Epidermal melanocyte (primary cell): ENCODE measurements around the gene UBE2O.

Experiments
- DNase-seq: peaks from one replicate; pipeline ENCODE4 v3.0.0; 2011; ENCODE audit warnings: low spot score; ENCODE audit not compliant: insufficient read length

The UBE2O gene

GRCh38 chr17:76395980-76396379 lies 57.0 kb downstream of the UBE2O start:
- DNase-seq, result no peak

- no peak for DNase-seq
Measured at GRCh38 chr17:76394166-76394565, 58.8 kb downstream of the UBE2O start.

DNA sequence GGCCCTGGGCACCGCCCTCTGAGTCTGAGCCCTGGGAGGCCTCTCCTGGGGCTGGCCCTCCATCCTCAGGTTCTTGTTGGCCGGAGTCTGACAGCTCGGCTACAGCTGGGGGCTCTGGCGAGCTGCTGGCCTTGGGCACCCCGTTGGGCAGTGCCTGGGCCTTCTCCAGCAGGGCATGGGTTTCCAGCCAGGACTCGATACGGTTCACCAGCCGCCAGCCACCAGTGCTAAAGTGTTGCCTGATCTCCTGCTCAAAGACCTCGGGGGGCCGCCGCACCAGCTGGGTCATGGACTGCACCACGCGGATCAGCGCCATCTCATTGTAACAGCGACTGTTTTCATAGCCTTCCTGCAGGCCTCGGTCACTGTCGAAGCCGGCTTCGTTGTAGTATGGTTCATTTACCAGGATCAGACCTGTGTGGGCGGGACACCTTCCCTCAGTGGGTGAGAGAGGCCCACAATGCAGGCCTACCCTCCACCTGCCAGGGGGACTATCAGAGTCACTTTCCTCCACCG lies 61.7 kb downstream of the UBE2O start:
- no peak for DNase-seq

GRCh38 chr17:76390003-76390421 lies 62.9 kb downstream of the UBE2O start:
- no peak for DNase-seq

DNA sequence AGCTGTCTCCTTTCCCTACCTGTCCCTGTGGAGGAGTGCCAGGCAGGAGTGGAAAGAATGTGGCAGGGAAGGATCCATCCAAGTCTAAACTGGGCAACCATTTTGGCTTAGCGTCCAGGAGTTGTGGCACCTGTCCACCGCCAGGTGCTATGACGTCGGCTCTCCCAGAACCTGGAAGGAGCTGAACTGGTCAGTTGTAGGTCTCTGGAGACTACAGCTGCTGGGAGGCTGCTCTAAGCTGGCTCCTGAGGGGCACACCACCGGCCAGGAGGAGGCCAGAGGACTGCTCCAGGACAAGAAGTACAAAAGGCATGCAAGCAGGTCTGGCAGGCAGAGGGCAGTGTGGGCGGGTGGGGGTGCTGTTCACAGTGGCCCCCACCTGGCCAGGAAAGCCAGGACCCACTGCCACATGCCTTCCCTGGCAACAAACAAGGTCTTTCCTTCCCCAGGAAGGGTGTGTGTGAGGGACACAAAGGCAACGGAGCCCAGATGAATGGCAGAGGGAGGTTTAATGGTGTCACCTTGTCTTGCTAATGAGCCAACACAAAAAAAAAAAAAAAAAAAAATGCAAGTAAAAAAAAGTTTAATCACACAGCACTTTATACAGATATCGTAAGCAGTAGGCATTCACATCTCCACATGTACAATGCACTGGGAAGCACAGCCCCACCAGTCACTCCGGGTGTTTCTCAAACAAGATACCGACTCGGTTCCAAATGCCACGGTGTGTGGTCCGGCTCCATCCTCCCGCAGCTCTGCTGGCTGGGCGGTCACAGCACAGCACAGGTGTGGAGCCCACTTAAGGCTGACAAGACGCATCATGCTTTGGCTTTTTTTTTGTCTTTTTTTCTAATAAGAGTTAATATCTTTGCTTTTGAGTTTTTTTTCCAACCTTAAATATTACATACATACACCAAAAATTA lies 63.7 kb downstream of the UBE2O start:
- no peak for DNase-seq

DNA sequence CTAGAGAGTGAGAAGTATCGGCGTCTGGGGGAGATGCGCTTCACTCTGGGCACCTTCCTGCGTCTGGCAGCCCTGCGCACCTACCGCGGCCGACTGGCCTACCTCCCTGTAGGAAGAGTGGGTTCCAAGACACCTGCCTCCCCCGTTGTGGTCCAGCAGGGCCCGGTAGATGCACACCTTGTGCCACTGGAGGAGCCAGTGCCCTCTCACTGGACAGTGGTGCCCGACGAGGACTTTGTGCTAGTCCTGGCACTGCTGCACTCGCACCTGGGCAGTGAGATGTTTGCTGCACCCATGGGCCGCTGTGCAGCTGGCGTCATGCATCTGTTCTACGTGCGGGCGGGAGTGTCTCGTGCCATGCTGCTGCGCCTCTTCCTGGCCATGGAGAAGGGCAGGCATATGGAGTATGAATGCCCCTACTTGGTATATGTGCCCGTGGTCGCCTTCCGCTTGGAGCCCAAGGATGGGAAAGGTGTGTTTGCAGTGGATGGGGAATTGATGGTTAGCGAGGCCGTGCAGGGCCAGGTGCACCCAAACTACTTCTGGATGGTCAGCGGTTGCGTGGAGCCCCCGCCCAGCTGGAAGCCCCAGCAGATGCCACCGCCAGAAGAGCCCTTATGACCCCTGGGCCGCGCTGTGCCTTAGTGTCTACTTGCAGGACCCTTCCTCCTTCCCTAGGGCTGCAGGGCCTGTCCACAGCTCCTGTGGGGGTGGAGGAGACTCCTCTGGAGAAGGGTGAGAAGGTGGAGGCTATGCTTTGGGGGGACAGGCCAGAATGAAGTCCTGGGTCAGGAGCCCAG lies 65.8 kb downstream of the UBE2O start:
- DNase-seq, result no peak

GRCh38 chr17:76385892-76386786 lies 66.8 kb downstream of the UBE2O start:
- DNase-seq, result peak; percentile 95

- DNase-seq, result no peak
Measured at GRCh38 chr17:76384987-76385891, 67.7 kb downstream of the UBE2O start.

- DNase-seq, result peak; percentile 87
Measured at GRCh38 chr17:76384222-76384986, 68.5 kb downstream of the UBE2O start, which contains the start of gene SPHK1. Gene SPHK1 (plus strand): TSS chr17:76384609. CDS start chr17:76385645, 1,036 bp downstream.

- peak; percentile 56 for DNase-seq
Measured at GRCh38 chr17:76383546-76384221, 69.3 kb downstream of the UBE2O start.

GRCh38 chr17:76382803-76383545 lies 70.0 kb downstream of the UBE2O start:
- no peak for DNase-seq

GRCh38 chr17:76382351-76382802 lies 70.6 kb downstream of the UBE2O start:
- no peak for DNase-seq

DNA sequence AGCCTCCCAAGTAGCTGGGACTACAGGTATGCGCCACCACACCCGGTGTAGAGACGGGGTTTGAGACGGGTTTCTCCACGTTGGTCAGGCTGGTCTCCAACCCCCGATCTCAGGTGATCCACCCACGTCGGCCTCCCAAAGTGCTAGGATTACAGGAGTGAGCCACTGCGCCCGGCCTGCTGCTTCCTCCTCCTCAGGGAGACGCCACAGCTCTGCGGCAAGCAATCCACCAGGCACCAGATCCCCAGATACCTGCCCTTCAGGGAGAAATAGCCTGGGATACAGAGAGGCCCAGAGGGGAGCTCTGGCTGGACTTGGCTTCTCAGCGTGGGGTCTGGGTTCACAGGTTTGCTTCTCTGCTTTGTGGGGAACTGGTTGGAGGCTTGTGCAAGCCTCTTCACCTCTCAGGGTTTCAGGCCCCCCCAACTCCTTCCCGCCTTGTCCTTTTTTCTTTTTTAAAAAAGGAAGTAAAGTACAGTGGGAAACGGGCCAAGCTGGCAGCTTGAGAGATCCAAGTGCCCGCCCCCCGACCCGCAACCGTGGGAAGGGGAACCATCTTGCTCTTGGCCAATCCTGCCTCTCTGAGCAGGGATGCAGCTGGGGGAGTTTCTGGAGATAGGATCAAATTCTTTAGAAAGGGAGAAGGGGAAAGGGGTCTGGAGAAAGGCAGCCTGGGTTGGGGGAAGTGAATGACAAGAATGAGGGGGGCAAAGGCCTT lies 71.2 kb downstream of the UBE2O start:
- DNase-seq, result no peak

- DNase-seq, result no peak
Measured at GRCh38 chr17:76379646-76380376, 73.1 kb downstream of the UBE2O start.

DNA sequence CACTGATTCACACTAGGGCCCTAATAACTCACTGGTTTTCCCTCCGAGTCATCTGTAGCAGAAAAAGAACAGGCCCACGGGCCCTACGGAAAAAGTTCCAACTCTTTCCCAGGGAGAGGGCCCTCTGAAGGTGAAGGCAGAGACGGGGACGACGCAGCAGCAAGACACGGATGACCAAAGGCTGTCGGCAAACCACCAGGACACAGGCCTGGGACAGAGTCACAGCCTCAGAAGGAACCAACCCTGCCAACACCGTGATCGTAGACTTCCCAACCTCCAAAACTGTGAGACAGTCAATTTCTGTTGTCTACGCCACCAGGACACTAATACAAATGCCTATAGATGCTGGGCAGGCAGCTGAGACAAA lies 73.7 kb downstream of the UBE2O start:
- no peak for DNase-seq

- DNase-seq, result no peak
Measured at GRCh38 chr17:76378548-76379274, 74.2 kb downstream of the UBE2O start.
